ENCODE results near the gene CCT5.
A peak's percentile ranks its signal among the peaks of the same experiment; 100 is the strongest.

The CCT5 gene

GRCh38 chr5:10249948-10250805 lies at the start of gene CCT5:
CCT5 (plus strand) TSS chr5:10250280; CDS start chr5:10250341, 61 bp downstream.
- H3K27ac ChIP-seq, result peak within 1 kb of the TSS; percentile 86
- TF ChIP-seq ZFX (IDR thresholded peaks at IDR 0.05; ENCODE audit: borderline replicate concordance) (no peak), CTCF (IDR thresholded peaks at IDR 0.05) (no peak)

GRCh38 chr5:10201223-10201868 lies 48.7 kb upstream of the CCT5 start:
- H3K27ac ChIP-seq, result no peak overlapping the region
- no peak for TF ChIP-seq ZFX (IDR thresholded peaks at IDR 0.05; ENCODE audit: borderline replicate concordance)
- TF ChIP-seq CTCF (IDR thresholded peaks at IDR 0.05), result peak; percentile 61

GRCh38 chr5:10202089-10202910 lies 47.8 kb upstream of the CCT5 start:
- TF ChIP-seq ZFX (IDR thresholded peaks at IDR 0.05; ENCODE audit: borderline replicate concordance) (no peak), CTCF (IDR thresholded peaks at IDR 0.05) (no peak)
- H3K27ac ChIP-seq, result no peak overlapping the region

- no peak for TF ChIP-seq ZFX (IDR thresholded peaks at IDR 0.05; ENCODE audit: borderline replicate concordance)
- TF ChIP-seq CTCF (IDR thresholded peaks at IDR 0.05), result no peak
- no peak overlapping the region for H3K27ac ChIP-seq
These were observed 41.1 kb upstream of the CCT5 start for GRCh38 chr5:10209004-10209403.

- TF ChIP-seq CTCF (IDR thresholded peaks at IDR 0.05) (no peak), ZFX (IDR thresholded peaks at IDR 0.05; ENCODE audit: borderline replicate concordance) (no peak)
- H3K27ac ChIP-seq, result no peak overlapping the region
These were observed 36.8 kb upstream of the CCT5 start for GRCh38 chr5:10213316-10213715.

- no peak for TF ChIP-seq ZFX (IDR thresholded peaks at IDR 0.05; ENCODE audit: borderline replicate concordance)
- TF ChIP-seq CTCF (IDR thresholded peaks at IDR 0.05), result no peak
- H3K27ac ChIP-seq, result no peak overlapping the region
These were observed 36.0 kb upstream of the CCT5 start for GRCh38 chr5:10214041-10214440.
